Muscle of leg (tissue), 11 donors: ENCODE results near the gene ANO7. TPM values are rescaled to one million over a fixed set of nuclear protein-coding genes. Genes with fewer than 3 reads are reported as not detected.
A peak's percentile ranks its signal among the peaks of the same experiment; 100 is the strongest.

ENCODE experiments used
- DNase-seq: peaks from one replicate; pipeline ENCODE4 v3.0.0; 2013
- H3K27ac ChIP-seq: one replicate; pipeline ENCODE4 v1.5.1; 2013; ENCODE audit warnings: mild to moderate bottlenecking, low read length, control low read depth
- H3K27me3 ChIP-seq: one replicate; pipeline ENCODE4 v1.6.1; 2013; ENCODE audit warnings: low read length; ENCODE audit not compliant: control insufficient read depth, insufficient read depth
- H3K36me3 ChIP-seq: one replicate; pipeline ENCODE4 v1.6.1; 2013; ENCODE audit warnings: low read length; ENCODE audit not compliant: control insufficient read depth, insufficient read depth
- H3K4me1 ChIP-seq: one replicate; pipeline ENCODE4 v1.6.1; 2013; ENCODE audit warnings: low read length; ENCODE audit not compliant: control insufficient read depth, insufficient read depth
- H3K4me3 ChIP-seq: one replicate; pipeline ENCODE4 v1.5.1; 2013; ENCODE audit warnings: low read length, control low read depth
- H3K9me3 ChIP-seq: replicated peaks from 2 replicates; pipeline ENCODE4 v1.6.1; 2013; ENCODE audit warnings: low read depth, low read length; ENCODE audit not compliant: control insufficient read depth
- WGBS: methylation state at CpG from one replicate; pipeline ENCODE4 v1.1.5; 2013; ENCODE audit warnings: missing lambda C conversion rate; ENCODE audit not compliant: insufficient coverage; 5-methylcytosine and 5-hydroxymethylcytosine counted together
- polyA plus RNA-seq, 8 donors: library from polyadenylated mRNA; unstranded; fragments of 120-200 nt; gene quantifications; one replicate each; pipeline versions ENCODE4 v1.2.1 to v1.2.3, GENCODE V29; 2013; ENCODE audit warnings: inconsistent platforms in 1 of 8, low replicate concordance in 1 of 8; ENCODE audit not compliant: insufficient read length in 8 of 8, insufficient read depth in 1 of 8
- total RNA-seq: library from RNA; stranded (reverse); fragments of 120-200 nt; gene quantifications from one replicate; pipeline ENCODE4 v1.2.4, GENCODE V29; 2013

Gene ANO7
- total and polyA plus RNA-seq, 9 donors: 0.35 to 2.0 (median 1.1) TPM

GRCh38 chr2:241157841-241158545 is 30.5 kb upstream of the ANO7 start:
- no peaks in the 10 kb centered on the region for H3K27me3 ChIP-seq
- 90% methylated on average over 5 of the region's 9 CpGs for WGBS
- no peak overlapping the region for H3K27ac ChIP-seq

GRCh38 chr2:241158546-241158900 is 30.0 kb upstream of the ANO7 start:
- Histone ChIP-seq H3K27ac (no peak overlapping the region), H3K9me3 (no peaks in the 10 kb centered on the region), H3K4me1 (peaks cover 20% of the 10 kb centered on the region), H3K36me3 (peaks cover 55% of the 10 kb centered on the region), H3K4me3 (no peak overlapping the region), H3K27me3 (no peaks in the 10 kb centered on the region)
- 75% methylated on average over 8 of the region's 8 CpGs for WGBS
- no peak for DNase-seq

More at GRCh38 chr2:241157841-241158545, 30.5 kb upstream of the ANO7 start:
- H3K36me3 ChIP-seq: peaks cover 55% of the 10 kb centered on the region
- peaks cover 17% of the 10 kb centered on the region for H3K4me1 ChIP-seq
- no peak for DNase-seq
- H3K9me3 ChIP-seq: no peaks in the 10 kb centered on the region
- H3K4me3 ChIP-seq: no peak overlapping the region

GRCh38 chr2:241159116-241159515 is 29.4 kb upstream of the ANO7 start:
- peaks cover 20% of the 10 kb centered on the region for H3K4me1 ChIP-seq
- H3K4me3 ChIP-seq: no peak overlapping the region
- no peak overlapping the region for H3K27ac ChIP-seq
- 86% methylated on average over 3 of the region's 5 CpGs for WGBS
- peaks cover 59% of the 10 kb centered on the region for H3K36me3 ChIP-seq
- no peak for DNase-seq
- no peaks in the 10 kb centered on the region for H3K27me3 ChIP-seq
- H3K9me3 ChIP-seq: no peaks in the 10 kb centered on the region

- H3K9me3 ChIP-seq: no peaks in the 10 kb centered on the region
- H3K36me3 ChIP-seq: peaks cover 57% of the 10 kb centered on the region
- peaks cover 20% of the 10 kb centered on the region for H3K4me1 ChIP-seq
- 90% methylated on average over 2 of the region's 7 CpGs for WGBS
- H3K27me3 ChIP-seq: no peaks in the 10 kb centered on the region
- H3K27ac ChIP-seq: no peak overlapping the region
- DNase-seq: no peak
- H3K4me3 ChIP-seq: no peak overlapping the region
Measured at GRCh38 chr2:241160318-241160717, 28.2 kb upstream of the ANO7 start.

DNA sequence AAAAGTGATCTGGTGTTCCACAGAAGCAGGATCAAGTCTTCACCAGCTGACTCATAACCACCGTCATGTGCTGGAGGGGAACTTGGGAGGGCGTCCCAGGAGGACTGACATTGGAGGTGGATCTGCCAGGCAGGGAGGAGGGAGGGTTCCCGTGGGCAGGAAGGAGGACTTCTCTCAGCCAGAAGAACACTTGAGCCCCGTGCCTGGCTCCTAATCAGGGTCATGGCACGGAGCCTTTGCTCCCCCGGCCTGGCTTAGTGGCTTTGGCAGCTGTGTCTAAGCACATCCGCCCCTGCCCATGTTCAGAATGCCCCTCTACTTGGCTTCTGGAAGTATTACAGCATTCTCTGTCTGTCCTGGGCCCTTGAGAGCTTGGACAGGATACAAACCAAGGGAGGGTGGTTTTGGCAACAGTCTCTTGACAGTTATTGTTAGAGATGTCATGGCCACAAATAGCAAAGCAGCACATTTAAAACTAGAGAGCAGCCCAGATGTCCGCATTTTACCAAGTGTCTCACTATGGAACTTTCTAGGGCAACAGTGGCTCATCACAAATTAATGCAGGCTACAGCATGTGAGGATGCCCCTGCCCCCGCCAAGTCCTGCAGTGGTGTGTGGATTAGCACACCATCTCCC is 26.7 kb upstream of the ANO7 start:
- no peaks in the 10 kb centered on the region for H3K9me3 ChIP-seq
- H3K4me1 ChIP-seq: peaks cover 20% of the 10 kb centered on the region
- no peaks in the 10 kb centered on the region for H3K27me3 ChIP-seq
- peak overlapping the region; percentile 70 for H3K27ac ChIP-seq
- peak; percentile 87 for DNase-seq
- H3K4me3 ChIP-seq: no peak overlapping the region
- 55% methylated on average over 4 of the region's 9 CpGs for WGBS
- peaks cover 66% of the 10 kb centered on the region for H3K36me3 ChIP-seq

DNA sequence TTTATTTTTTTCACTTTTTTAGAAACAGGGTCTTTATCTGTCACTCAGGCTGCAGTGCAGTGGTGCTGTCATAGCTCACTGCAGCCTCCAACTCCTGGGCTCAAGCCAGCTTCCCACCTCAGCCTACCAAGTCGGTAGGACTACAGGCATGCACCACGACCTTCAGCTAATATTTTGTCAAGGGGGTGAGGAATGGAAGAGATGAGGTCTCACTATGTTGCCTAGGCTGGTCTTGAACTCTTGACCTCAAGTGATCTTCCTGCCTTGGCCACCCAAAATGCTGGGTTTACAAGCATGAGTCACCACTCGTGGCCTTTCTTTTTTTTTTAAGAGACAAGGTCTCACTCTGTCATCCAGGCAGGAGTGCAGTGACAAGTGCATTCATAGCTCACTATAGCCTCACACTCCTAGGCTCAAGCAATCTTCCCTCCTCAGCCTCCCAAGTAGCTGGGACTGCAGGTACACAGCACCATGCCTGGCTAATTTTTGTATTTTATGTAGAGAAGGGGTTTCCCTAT is 24.8 kb upstream of the ANO7 start:
- Histone ChIP-seq H3K36me3 (peaks cover 71% of the 10 kb centered on the region), H3K27ac (no peak overlapping the region), H3K4me1 (peaks cover 20% of the 10 kb centered on the region), H3K27me3 (no peaks in the 10 kb centered on the region), H3K9me3 (no peaks in the 10 kb centered on the region), H3K4me3 (no peak overlapping the region)
- 100% methylated on average over 1 of the region's 3 CpGs for WGBS
- DNase-seq: no peak

GRCh38 chr2:241168366-241168765 is 20.1 kb upstream of the ANO7 start:
- WGBS: 94% methylated on average over 15 of the region's 15 CpGs
- peaks cover 66% of the 10 kb centered on the region for H3K36me3 ChIP-seq
- DNase-seq: no peak

DNA sequence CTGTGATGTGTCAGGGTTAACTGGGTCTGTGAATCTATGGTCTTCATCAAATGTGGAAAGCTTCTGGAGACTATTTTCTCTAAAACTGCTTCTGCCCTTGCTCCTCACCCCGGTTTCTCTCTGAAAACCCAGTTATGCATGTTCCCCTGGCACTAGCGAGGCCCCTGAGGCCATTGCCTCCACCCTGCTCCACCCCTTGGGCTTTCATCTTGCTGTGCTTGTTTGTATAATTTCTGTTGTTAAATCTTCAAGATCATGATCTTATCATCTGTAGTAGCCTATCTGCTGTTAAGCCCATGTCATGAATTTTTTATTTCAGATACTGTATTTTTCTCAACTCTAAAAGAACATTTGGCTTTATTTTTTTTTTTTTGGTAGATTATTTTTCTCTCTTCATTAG is 14.9 kb upstream of the ANO7 start:
- no peak for DNase-seq
- no CpG with 5 or more reads among the region's 2 CpGs for WGBS
- Histone ChIP-seq H3K27me3 (no peaks in the 10 kb centered on the region), H3K9me3 (peaks cover 9% of the 10 kb centered on the region), H3K36me3 (peaks cover 41% of the 10 kb centered on the region), H3K27ac (no peak overlapping the region), H3K4me1 (peaks cover 2% of the 10 kb centered on the region), H3K4me3 (no peak overlapping the region)

More at GRCh38 chr2:241168366-241168765, 20.1 kb upstream of the ANO7 start:
- H3K27me3 ChIP-seq: no peaks in the 10 kb centered on the region
- H3K9me3 ChIP-seq: peaks cover 9% of the 10 kb centered on the region
- no peak overlapping the region for H3K27ac ChIP-seq
- H3K4me3 ChIP-seq: no peak overlapping the region
- H3K4me1 ChIP-seq: no peaks in the 10 kb centered on the region

- no peaks in the 10 kb centered on the region for H3K27me3 ChIP-seq
- H3K27ac ChIP-seq: no peak overlapping the region
- no peak overlapping the region for H3K4me3 ChIP-seq
- H3K9me3 ChIP-seq: no peaks in the 10 kb centered on the region
- 77% methylated on average over 6 of the region's 12 CpGs for WGBS
- peaks cover 17% of the 10 kb centered on the region for H3K36me3 ChIP-seq
- DNase-seq: peak; percentile 67
- peaks cover 2% of the 10 kb centered on the region for H3K4me1 ChIP-seq
Measured at GRCh38 chr2:241177526-241178334, 10.7 kb upstream of the ANO7 start.

DNA sequence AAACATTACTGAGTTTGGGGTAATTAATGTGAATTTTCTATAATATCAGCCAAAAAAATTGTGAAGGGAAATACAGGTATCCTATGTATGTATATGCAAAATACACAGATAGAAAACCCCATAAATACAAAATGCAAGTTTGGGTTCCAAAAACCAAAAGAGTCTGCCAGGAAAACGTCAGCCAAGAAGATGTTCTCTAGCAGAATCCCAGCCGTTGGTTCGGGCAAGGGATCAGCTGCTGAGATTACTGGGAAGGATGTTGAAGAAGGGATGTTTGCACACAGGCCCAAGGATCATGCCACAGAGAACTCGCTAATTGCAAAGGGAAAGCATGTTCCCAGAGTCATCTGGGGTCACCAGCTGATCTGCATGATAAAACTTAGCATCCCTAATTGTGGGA is 9.5 kb upstream of the ANO7 start:
- peaks cover 22% of the 10 kb centered on the region for H3K36me3 ChIP-seq
- no peak overlapping the region for H3K4me3 ChIP-seq
- peaks cover 2% of the 10 kb centered on the region for H3K4me1 ChIP-seq
- no peaks in the 10 kb centered on the region for H3K9me3 ChIP-seq
- no peaks in the 10 kb centered on the region for H3K27me3 ChIP-seq
- DNase-seq: no peak
- no peak overlapping the region for H3K27ac ChIP-seq
- whole genome bisulfite sequencing: 86% methylated on average over 2 of the region's 4 CpGs
